ENCODE results near the gene SPEF1.
"Not testable (repeated sequence)": the region's sequence is repeated elsewhere in the genome, so short reads cannot be mapped to it uniquely, and the experiment has no call there.

The SPEF1 gene

GRCh38 chr20:3808544-3808943 is 27.3 kb upstream of the SPEF1 start:
- DNase-seq (ENCODE audit: low spot score) = no peak

DNA sequence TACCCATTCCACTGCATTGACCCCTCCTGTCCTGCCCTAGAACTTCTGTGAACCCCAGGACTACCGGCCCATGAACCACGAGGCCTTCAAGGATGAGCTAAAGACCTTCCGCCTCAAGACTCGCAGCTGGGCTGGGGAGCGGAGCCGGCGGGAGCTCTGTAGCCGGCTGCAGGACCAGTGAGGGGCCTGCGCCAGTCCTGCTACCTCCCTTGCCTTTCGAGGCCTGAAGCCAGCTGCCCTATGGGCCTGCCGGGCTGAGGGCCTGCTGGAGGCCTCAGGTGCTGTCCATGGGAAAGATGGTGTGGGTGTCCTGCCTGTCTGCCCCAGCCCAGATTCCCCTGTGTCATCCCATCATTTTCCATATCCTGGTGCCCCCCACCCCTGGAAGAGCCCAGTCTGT is 23.5 kb upstream of the SPEF1 start:
- DNase-seq (ENCODE audit: low spot score) = no peak

- no peak for DNase-seq (ENCODE audit: low spot score)
Observed at GRCh38 chr20:3804254-3804751, 23.1 kb upstream of the SPEF1 start.

DNA sequence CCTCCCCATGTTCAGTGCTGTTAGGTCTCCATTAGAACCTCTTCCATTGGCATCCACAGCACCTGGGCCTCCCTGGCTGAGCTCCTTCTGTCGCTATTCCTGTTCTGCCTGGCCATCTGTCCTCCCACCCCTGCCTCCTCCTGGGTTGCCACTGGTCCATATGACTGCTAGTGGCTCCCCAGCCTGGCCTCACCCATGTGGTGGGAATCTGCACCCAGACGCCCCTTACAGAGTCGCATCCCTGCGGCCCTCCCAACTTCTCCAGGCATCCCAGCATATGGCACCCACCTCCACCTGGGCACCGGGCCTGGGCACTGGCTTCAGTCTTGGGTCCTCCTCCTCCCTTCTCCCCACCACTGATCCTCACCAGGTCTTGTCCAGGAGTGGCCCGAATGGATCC is 22.6 kb upstream of the SPEF1 start:
- no peak for DNase-seq (ENCODE audit: low spot score)

GRCh38 chr20:3803289-3803688 is 22.0 kb upstream of the SPEF1 start:
- DNase-seq (ENCODE audit: low spot score) = no peak

DNA sequence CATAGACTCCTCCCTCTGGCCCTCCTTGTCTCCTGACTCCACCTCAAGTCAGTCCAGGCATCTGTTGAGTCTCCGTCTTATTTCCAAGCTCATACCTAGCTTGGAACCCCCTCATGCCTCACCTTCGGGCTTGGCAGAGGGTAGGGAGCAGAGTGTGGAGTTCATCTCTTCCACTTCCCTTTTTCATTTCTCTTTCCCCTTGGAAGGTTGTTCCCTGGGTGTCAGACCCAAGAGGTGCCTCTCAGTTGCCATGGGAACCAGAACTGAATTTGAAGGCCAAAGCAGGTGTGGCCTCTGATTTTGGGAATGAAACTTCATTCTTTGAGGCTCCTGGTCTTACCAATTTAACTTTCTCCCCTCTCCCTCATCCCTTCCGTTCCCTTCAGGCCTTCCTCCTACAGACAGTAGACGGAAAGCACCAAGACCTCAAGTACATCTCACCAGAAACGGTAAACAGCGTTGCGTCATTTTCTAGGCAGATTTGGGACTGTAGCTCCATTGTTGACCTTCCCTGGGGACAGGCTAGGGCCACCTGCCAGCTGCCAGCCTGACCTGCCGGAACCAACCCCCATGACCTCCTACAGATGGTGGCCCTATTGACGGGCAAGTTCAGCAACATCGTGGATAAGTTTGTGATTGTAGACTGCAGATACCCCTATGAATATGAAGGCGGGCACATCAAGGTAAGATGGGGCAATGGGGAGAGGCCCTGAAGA is 21.4 kb upstream of the SPEF1 start:
- DNase-seq (ENCODE audit: low spot score) = no peak

DNA sequence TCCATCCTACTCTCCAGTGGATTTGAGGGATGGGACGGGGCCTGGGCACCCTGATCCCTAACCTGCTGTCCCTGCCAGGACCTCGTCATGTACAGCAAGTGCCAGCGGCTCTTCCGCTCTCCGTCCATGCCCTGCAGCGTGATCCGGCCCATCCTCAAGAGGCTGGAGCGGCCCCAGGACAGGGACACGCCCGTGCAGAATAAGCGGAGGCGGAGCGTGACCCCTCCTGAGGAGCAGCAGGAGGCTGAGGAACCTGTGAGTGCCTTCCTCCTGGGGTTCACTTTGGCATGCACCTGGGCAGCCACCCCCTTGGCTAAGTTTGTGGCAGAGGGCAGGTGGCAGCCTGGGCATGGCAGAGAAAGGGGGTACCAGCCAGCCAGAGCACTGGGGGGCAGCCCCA is 20.6 kb upstream of the SPEF1 start:
- DNase-seq (ENCODE audit: low spot score) = no peak

DNA sequence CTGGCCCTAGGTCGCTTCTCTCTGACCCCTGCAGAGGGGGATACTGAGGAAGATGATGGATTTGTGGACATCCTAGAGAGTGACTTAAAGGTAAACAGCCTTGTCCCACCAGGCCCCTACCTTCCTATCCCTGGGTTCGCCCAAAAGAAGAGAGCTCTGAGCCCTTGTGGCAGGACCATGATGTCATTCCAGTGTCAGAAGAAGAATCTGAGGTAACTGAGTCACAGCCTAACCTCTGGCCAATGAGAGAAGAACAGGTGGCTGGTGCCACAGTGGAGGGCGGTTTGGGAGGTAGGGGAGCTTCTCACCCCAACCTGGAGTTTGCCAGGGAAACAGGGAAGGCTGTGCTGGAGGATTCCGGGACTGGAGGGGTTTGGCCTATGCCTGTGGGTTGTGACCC is 20.1 kb upstream of the SPEF1 start:
- no peak for DNase-seq (ENCODE audit: low spot score)

DNA sequence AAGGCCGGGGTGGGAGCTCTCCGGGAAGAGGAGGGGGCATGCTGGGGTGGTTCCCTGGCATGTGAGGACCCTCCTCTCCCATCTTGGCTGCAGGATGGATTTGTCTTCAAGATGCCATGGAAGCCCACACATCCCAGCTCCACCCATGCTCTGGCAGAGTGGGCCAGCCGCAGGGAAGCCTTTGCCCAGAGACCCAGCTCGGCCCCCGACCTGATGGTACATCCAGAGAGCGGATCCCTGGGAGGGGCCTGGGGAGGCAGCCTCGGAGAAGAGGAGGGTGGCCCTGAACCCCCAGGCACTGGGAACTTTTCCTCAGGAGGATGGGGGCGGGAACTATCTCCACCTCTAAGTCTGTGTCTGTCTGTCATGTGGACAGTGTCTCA is 19.6 kb upstream of the SPEF1 start:
- no peak for DNase-seq (ENCODE audit: low spot score)

DNA sequence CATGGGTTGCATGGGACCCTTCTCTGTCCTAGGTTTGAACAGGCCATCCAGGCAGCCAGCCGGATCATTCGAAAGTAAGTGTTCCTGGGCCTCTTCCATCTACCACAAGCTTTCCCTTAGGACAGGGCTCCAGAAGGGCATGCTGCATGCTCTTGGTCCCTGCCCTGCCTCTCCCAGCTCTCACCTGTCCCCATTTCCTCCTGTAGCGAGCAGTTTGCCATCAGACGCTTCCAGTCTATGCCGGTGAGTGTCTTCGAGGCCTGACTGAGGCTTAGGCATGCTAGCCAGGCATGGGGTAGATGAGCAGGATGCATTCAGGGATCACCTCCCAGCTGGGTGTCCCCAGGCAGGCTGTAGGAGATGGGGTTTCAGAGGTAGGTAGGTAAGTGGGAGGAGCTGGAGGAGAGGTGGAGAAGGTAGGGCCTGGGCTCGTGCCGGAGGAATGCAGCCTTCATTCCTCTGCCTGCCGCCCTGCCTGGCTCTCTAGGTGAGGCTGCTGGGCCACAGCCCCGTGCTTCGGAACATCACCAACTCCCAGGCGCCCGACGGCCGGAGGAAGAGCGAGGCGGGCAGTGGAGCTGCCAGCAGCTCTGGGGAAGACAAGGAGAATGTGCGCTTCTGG is 19.1 kb upstream of the SPEF1 start:
- no peak for DNase-seq (ENCODE audit: low spot score)

DNA sequence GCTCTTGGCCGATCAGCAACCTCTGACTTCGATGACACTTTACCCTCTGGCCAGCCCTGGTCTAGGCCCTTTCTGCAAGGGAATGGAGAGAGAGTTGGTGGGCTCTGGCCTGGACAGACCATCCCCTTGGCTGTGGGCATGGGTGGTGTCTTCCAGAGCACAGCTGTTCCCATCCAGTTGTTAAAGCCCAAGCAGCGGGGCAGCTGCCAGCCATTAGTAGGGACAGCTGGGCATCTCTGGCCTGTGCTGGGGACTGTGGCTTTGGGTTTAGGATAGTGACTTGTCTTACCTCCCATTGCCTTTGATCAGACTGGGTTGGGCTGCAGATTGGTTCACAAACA is 17.6 kb upstream of the SPEF1 start:
- DNase-seq (ENCODE audit: low spot score) = no peak

- DNase-seq (ENCODE audit: low spot score) = no peak
Observed at GRCh38 chr20:3798373-3798768, 17.1 kb upstream of the SPEF1 start.

DNA sequence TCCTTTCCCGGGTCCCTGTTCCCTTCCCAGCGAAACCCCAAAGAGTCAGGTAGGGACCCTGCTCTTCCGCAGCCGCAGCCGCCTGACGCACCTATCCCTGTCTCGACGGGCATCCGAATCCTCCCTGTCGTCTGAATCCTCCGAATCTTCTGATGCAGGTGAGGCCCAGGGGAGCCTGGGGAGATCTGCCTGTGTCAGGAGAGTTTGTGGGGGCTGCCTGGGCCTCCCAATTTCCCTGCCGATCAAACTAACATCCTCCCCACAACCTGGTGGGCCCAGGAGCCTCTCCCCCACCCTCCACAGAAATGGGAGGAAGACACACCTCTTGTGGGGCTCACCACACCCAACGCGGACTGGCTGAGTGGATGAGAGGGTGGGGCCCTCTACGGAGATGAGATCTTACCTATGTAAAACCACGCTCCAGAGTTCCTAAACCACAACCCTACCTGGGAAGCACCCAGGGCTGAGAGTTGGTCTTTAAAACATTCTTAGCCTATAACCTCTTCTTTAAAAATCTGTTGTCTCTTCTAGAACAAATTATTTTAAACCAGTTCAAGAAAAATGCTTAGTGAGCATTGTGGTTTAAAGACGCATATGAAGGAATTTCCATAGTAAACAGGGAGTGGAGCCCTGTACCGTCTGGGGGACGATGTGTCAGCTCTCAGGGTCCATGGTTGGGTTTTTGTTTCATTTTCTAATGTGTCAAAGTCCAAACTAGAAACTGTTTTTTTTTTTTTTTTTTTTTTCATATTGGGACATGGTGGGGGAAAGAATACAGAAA is 16.5 kb upstream of the SPEF1 start:
- DNase-seq (ENCODE audit: low spot score) = peak; percentile 62

DNA sequence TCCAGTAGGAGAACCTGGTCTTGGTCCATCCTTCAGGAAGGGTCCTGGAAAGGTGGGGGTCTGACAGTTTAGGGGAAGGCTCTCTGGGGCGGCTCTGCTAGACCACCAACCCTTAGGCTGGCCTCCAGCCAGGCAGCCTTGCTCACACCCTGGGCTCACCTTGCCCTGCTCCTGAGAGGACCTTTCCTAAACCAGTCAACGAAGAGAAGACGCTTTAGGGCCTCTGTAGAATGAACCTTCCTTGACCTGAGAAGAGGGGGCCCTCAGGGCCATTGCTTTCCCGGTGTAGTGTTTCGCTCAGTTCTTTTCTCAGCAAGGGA is 15.9 kb upstream of the SPEF1 start:
- DNase-seq (ENCODE audit: low spot score) = no peak

- DNase-seq (ENCODE audit: low spot score) = no peak
Observed at GRCh38 chr20:3796477-3797225, 15.4 kb upstream of the SPEF1 start.

DNA sequence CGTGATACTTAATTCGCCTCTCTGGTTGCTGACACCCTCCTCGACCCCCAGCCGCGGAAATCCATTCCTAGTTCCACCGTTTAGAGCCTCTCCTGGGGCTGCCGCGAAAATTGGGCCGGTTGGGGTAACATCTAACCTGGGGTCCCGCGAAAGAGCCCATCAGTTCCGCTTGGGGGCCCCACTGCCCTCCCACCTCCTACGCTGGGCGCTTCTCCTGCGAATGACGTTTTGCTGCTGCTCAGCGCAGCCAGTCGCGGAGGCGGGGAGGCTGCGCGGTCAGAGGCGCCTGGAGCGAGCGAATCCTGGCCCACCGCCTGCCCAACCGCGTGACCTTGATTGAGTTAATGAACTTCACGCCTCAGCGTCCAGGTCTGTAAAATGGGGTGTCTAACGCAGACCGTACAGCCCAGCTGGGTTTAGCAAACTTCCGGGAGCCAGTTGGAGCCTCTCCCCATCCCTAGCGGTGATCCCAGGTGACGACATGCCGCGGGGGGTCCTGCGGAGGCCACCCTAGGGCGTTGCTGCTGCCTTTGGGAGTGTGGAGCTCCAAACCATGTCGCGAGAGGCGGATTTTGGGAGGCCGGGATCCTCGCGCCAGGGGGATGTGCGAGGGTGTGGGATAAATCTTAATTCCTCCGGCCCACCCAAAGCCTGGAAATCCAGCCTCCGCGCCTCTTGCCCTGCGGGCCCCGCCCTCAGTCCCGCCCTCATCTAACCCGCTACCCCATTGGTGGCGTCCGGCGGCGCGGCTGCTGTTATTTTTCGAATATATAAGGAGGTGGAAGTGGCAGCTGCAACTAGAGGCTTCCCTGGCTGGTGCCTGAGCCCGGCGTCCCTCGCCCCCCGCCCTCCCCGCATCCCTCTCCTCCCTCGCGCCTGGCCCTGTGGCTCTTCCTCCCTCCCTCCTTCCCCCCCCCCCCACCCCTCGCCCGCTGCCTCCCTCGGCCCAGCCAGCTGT is 14.5 kb upstream of the SPEF1 start, which contains the start of gene CDC25B:
Gene CDC25B (plus strand): TSS at position 800 of the 958 bp plus-strand sequence. CDS start 222 bp downstream, outside the sequence.
- peak; percentile 89 for DNase-seq (ENCODE audit: low spot score)

GRCh38 chr20:3794701-3795420 is 13.6 kb upstream of the SPEF1 start:
- no peak for DNase-seq (ENCODE audit: low spot score)

DNA sequence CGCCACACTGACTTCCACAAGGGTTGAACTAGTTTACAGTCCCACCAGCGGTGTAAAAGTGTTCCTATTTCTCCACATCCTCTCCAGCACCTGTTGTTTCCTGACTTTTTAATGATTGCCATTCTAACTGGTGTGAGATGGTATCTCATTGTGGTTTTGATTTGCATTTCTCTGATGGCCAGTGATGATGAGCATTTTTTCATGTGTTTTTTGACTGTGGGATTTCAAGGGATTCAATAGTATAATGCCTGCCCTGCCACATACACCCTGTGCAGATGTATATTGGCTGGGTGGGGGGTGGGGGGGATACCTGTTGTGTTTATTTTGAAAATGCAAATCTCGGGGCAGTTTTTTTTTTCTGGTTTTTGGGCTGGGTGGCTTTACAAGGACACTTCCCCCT is 12.9 kb upstream of the SPEF1 start:
- DNase-seq (ENCODE audit: low spot score) = not testable (repeated sequence)

- not testable (repeated sequence) for DNase-seq (ENCODE audit: low spot score)
Observed at GRCh38 chr20:3789201-3789600, 8.0 kb upstream of the SPEF1 start.

DNA sequence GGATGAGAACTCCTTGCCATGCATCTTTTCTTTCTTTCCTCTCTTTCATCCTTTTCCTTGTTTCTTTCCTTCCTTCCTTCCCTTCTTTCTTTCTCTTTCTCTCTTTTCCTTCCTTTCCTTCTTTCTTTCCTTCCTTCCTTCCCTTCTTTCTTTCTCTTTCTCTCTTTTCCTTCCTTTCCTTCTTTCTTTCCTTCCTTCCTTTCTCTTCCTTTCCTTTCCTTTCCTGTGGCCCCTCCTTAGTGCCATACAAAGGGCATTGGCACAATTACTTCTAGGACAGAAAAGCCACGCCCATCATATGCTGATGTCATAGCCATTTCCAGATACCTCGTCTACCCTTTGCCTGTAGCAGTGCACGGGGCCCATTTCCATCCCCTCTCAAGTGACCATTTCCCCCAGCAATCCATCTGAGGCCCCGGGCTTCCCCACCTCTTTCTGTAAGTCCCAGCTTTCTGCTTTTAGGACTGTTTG is 7.5 kb upstream of the SPEF1 start:
- DNase-seq (ENCODE audit: low spot score) = no peak
